Skeletal muscle satellite cell (primary cell): ENCODE measurements around the gene KRT37.
A peak's percentile ranks its signal among the peaks of the same experiment; 100 is the strongest.

Source experiments
- H3K27me3 ChIP-seq: 2 replicates; pipeline ENCODE4 v1.7.0; 2013; ENCODE audit warnings: low read length; ENCODE audit not compliant: control insufficient read depth, insufficient read depth
- H3K36me3 ChIP-seq: 2 replicates; pipeline ENCODE4 v1.7.0; 2013; ENCODE audit warnings: mild to moderate bottlenecking, control low read depth, low read length; ENCODE audit not compliant: insufficient read depth
- H3K4me1 ChIP-seq: 2 replicates; pipeline ENCODE4 v1.7.0; 2013; ENCODE audit warnings: low read length; ENCODE audit not compliant: control insufficient read depth, insufficient read depth
- H3K4me2 ChIP-seq: 2 replicates; pipeline ENCODE4 v1.7.0; 2013; ENCODE audit warnings: mild to moderate bottlenecking, low read length
- H3K4me3 ChIP-seq: 2 replicates; pipeline ENCODE4 v1.7.0; 2013; ENCODE audit warnings: low read length
- H3K9ac ChIP-seq: 2 replicates; pipeline ENCODE4 v1.7.0; 2013; ENCODE audit warnings: mild to moderate bottlenecking, low read depth, low read length, moderate library complexity
- H3K9me3 ChIP-seq: replicated peaks from 2 replicates; pipeline ENCODE4 v1.7.0; 2013; ENCODE audit warnings: mild to moderate bottlenecking, control low read depth, low read length

The KRT37 gene

DNA sequence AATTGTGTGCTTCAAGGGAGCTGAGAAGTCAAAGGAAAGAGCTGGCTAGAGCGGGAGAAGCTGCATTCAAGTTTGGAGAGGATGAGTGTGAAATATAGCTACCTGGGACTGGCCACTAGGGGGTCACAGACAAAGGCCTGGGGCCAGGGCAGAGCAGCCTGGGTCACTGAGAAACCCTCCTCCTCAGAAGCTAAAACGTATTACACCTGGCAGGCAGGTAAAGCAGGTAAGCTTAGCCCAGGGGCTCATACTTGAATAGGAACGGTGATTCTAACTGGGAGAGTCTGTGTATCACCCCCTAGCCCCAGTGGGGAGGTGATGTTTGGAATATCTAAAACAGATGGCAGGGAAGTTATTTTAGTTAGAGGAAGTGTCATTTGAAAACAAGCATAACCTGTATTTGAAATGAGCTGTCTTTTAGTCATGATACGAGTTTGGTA, 6.8 kb downstream of the KRT37 start:
- Histone ChIP-seq H3K4me2 (no peak overlapping the region), H3K27me3 (no peaks in the 10 kb centered on the region), H3K4me3 (no peak overlapping the region), H3K9me3 (no peaks in the 10 kb centered on the region), H3K4me1 (peaks cover 43% of the 10 kb centered on the region), H3K9ac (no peak overlapping the region), H3K36me3 (no peaks in the 10 kb centered on the region)

DNA sequence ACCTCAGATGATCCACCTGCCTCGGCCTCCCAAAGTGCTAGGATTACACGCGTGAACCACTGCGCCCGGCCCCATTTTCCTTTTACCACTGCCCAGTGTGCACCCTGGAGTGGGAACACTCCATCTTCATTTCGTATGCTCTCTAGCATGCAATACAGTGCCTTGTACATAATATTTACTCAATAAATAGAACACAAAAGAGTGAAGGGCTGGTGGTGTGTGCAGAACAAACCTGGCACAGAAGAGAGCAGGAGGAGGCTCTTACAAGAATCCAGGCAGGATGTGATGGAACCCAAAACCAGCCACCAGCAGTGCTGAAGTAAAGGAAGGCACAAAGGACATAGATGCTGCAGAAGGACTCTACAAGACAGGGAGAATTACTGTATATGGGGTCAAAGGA, 7.3 kb downstream of the KRT37 start:
- H3K9me3 ChIP-seq = no peaks in the 10 kb centered on the region
- H3K4me2 ChIP-seq = no peak overlapping the region
- H3K36me3 ChIP-seq = no peaks in the 10 kb centered on the region
- H3K9ac ChIP-seq = no peak overlapping the region
- peaks cover 43% of the 10 kb centered on the region for H3K4me1 ChIP-seq
- no peaks in the 10 kb centered on the region for H3K27me3 ChIP-seq
- no peak overlapping the region for H3K4me3 ChIP-seq

GRCh38 chr17:41416479-41416878, 7.9 kb downstream of the KRT37 start:
- no peaks in the 10 kb centered on the region for H3K36me3 ChIP-seq
- H3K4me2 ChIP-seq = no peak overlapping the region
- H3K27me3 ChIP-seq = no peaks in the 10 kb centered on the region
- peak overlapping the region; percentile 8 for H3K9ac ChIP-seq
- peaks cover 43% of the 10 kb centered on the region for H3K4me1 ChIP-seq
- no peak overlapping the region for H3K4me3 ChIP-seq
- no peaks in the 10 kb centered on the region for H3K9me3 ChIP-seq

- Histone ChIP-seq H3K4me3 (no peak overlapping the region), H3K36me3 (no peaks in the 10 kb centered on the region), H3K9me3 (no peaks in the 10 kb centered on the region), H3K27me3 (no peaks in the 10 kb centered on the region), H3K4me2 (no peak overlapping the region), H3K4me1 (peaks cover 37% of the 10 kb centered on the region), H3K9ac (peak overlapping the region; percentile 8)
Observed at GRCh38 chr17:41415833-41416335, 8.5 kb downstream of the KRT37 start.

GRCh38 chr17:41415411-41415810, 9.0 kb downstream of the KRT37 start:
- H3K4me1 ChIP-seq = peaks cover 33% of the 10 kb centered on the region
- no peaks in the 10 kb centered on the region for H3K27me3 ChIP-seq
- H3K9ac ChIP-seq = no peak overlapping the region
- H3K4me2 ChIP-seq = no peak overlapping the region
- no peaks in the 10 kb centered on the region for H3K9me3 ChIP-seq
- no peaks in the 10 kb centered on the region for H3K36me3 ChIP-seq
- no peak overlapping the region for H3K4me3 ChIP-seq

- Histone ChIP-seq H3K4me1 (peaks cover 22% of the 10 kb centered on the region), H3K36me3 (no peaks in the 10 kb centered on the region), H3K9ac (no peak overlapping the region), H3K27me3 (no peaks in the 10 kb centered on the region), H3K4me3 (no peak overlapping the region), H3K4me2 (no peak overlapping the region), H3K9me3 (no peaks in the 10 kb centered on the region)
Observed at GRCh38 chr17:41413982-41414381, 10.4 kb downstream of the KRT37 start.

DNA sequence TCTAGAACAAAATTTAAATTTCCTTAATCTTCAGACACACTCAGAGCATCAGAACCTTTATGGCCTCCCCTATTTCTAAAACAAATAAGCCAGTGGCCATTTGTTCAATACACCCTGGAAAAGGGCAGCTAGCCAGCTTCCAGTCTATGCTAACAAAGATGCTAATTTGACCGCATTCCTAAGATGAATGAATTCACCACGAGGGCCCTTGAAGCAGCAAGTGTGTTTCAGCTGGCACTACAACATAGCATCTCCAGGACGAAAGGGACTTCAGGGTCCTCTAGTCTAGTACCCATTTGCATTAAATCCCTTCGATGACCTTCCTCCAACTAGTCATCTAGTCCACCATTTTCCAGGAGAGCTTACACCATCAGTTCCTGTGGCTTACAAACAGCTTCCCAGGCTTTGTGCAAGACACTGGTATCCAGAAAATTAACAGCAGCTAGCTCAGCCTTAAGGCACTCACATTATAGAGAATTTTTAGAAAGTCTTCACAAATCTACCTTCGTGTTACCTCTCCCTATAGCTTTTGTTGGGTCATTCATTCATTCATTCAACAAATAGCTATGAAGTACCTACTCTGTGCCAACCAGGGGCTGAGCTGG, 10.9 kb downstream of the KRT37 start:
- Histone ChIP-seq H3K36me3 (no peaks in the 10 kb centered on the region), H3K27me3 (no peaks in the 10 kb centered on the region), H3K4me3 (no peak overlapping the region), H3K4me1 (peaks cover 22% of the 10 kb centered on the region), H3K9me3 (no peaks in the 10 kb centered on the region), H3K4me2 (no peak overlapping the region), H3K9ac (no peak overlapping the region)

DNA sequence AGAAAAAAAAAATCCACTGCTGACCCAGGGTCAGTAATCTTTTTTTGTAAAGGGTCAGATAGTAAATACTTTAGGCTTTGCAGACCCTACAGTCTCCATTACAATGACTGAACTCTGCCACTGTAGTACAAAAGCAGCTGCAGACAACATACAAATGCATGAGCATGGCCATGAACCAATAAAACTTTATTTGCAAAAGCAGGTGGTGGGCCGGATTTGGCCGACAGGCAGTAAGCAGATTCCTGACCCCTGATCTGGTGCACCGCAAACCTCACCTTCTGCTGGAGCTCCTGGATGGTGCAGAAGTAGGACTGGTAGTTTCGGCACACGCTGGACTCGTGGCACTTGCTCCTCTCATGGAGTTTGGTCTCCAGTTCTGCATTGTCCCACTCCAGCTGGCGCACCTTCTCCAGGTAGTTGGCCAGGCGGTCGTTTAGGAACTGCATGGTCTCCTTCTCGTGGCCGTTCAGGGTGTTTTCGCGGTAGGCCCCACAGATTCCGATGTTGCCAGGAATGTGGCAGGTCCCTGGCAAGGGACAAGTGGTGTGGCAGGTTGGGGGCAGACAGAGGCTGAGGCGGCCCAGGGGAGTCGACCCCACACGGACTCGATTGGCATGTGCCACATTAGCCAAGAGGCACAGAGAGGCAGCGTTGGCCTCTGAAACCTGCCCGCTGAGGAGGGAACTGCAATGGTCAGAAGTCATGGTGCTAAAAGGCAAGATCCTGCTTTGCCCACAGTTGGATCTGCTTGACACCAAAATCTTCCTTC, 13.1 kb downstream of the KRT37 start:
- no peaks in the 10 kb centered on the region for H3K36me3 ChIP-seq
- no peaks in the 10 kb centered on the region for H3K9me3 ChIP-seq
- H3K27me3 ChIP-seq = no peaks in the 10 kb centered on the region
- peaks cover 10% of the 10 kb centered on the region for H3K4me1 ChIP-seq
- no peak overlapping the region for H3K4me2 ChIP-seq
- no peak overlapping the region for H3K9ac ChIP-seq
- H3K4me3 ChIP-seq = no peak overlapping the region

GRCh38 chr17:41407226-41407625, 17.2 kb downstream of the KRT37 start:
- Histone ChIP-seq H3K36me3 (no peaks in the 10 kb centered on the region), H3K4me1 (peaks cover 34% of the 10 kb centered on the region), H3K9ac (no peak overlapping the region), H3K4me2 (no peak overlapping the region), H3K27me3 (no peaks in the 10 kb centered on the region), H3K9me3 (no peaks in the 10 kb centered on the region), H3K4me3 (no peak overlapping the region)

DNA sequence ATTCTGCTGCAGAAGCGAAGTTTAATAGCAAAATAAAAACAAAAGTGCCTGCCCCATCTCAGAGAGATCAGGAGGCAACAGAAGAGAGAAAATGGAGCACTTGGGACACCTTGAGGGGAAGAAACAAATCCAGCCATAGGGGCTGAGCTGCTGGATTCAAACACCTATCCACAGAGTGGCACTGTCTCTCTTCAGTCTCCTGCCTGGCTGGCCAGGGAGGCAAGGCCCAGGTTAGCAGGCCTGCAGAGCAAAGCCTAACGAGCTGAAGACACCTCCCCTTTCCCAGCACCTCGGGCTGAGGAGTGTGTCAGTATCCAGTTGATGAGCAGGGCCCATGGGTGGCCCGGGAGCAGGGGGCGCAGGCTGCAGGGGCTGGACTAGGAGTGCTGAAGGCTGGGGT, 18.2 kb downstream of the KRT37 start:
- H3K27me3 ChIP-seq = no peaks in the 10 kb centered on the region
- H3K4me2 ChIP-seq = no peak overlapping the region
- no peak overlapping the region for H3K4me3 ChIP-seq
- no peak overlapping the region for H3K9ac ChIP-seq
- H3K4me1 ChIP-seq = peaks cover 39% of the 10 kb centered on the region
- no peaks in the 10 kb centered on the region for H3K36me3 ChIP-seq
- no peaks in the 10 kb centered on the region for H3K9me3 ChIP-seq

DNA sequence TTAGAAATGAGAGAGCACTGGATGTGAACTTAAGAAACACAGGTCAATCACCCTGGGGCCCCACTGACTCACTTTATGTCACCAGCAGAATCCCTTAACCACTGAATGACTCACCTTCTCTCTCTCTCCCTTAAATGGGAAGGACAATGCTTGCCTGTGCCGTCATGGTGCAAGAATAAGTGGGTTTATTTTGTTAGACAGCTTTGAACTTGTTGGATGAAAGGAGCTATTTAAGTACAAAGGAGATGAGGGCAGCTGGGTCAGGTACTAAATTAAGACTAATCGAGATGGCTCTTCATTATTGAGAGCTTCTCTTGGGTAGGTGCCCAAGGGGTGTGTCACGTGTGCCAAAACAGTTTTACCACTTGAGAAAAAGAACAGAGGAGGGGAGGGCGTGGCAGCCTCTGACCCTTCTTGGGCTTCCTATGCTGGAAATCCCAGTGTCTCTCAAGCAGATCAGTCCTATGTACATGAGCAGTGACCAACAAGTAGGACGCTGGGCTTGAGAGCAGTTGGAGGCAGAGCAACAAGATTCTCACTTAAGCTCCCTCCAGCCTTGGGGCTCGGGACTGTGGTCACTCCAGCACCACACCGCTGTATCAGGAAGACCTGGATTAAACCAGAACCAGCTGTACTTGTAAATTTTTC, 20.2 kb downstream of the KRT37 start:
- H3K27me3 ChIP-seq = no peaks in the 10 kb centered on the region
- H3K9ac ChIP-seq = peak overlapping the region; percentile 45
- peak overlapping the region; percentile 3 for H3K4me3 ChIP-seq
- no peaks in the 10 kb centered on the region for H3K36me3 ChIP-seq
- peaks cover 39% of the 10 kb centered on the region for H3K4me1 ChIP-seq
- peak overlapping the region; percentile 46 for H3K4me2 ChIP-seq
- H3K9me3 ChIP-seq = no peaks in the 10 kb centered on the region
